ENCODE results near the gene FXYD5. TPM values are rescaled to one million over a fixed set of nuclear protein-coding genes. Genes with fewer than 3 reads are reported as not detected.

The FXYD5 gene
- total and polyA plus RNA-seq, 2 donors (not counting 3 experiments of a cell fraction or from before 2014, with no cell fraction given) = 223 to 290 TPM

- Histone ChIP-seq H3K36me3 (ENCODE audit: control insufficient read depth in 2 of 2, extremely low read depth in 1 of 2, insufficient read depth in 2 of 2, low read length in 2 of 2) (peaks cover 34 to 42% of the 10 kb centered on the region in 2 experiments), H3K9me3 (replicated peaks; ENCODE audit: control insufficient read depth, insufficient read depth, low read length) (peaks cover 5% of the 10 kb centered on the region), H3K79me2 (ENCODE audit: control insufficient read depth, insufficient read depth, low read length) (peaks cover 10% of the 10 kb centered on the region), H3K27ac (ENCODE audit: insufficient read depth, low read depth, low read length) (no peak overlapping the region), H3K9ac (replicated peaks; ENCODE audit: extremely low read depth, insufficient read depth, low read length) (no peak overlapping the region), H3K4me3 (replicated peaks in 1 of 3; ENCODE audit: insufficient read depth in 1 of 3, low read depth in 1 of 3, low read length in 3 of 3) (no peak overlapping the region), H3K9me1 (replicated peaks; ENCODE audit: control insufficient read depth, extremely low read depth, insufficient read depth, low read length) (no peaks in the 10 kb centered on the region), H3K4me1 (ENCODE audit: control insufficient read depth, extremely low read depth, insufficient read depth, low read length) (no peaks in the 10 kb centered on the region), H3K27me3 (ENCODE audit: control insufficient read depth in 2 of 2, insufficient read depth in 2 of 2, low read length in 2 of 2) (no peaks in the 10 kb centered on the region), H2AFZ (ENCODE audit: low read depth, low read length) (no peak overlapping the region), H4K20me1 (replicated peaks; ENCODE audit: control insufficient read depth, extremely low read depth, insufficient read depth, low read length) (no peaks in the 10 kb centered on the region), H3K4me2 (ENCODE audit: insufficient read depth, low read length) (no peak overlapping the region)
- no TSS peak for BruUV-seq (replicated peaks)
- TF ChIP-seq MYC (IDR thresholded peaks at IDR 0.05; ENCODE audit: low read depth, low read length) = no peak
- no peak for TF ChIP-seq FOS (IDR thresholded peaks at IDR 0.05; ENCODE audit: borderline replicate concordance, insufficient read depth, low read length)
- TF ChIP-seq MAX (IDR thresholded peaks at IDR 0.05; ENCODE audit: insufficient read depth, insufficient read length) = no peak
- no peak for TF ChIP-seq CTCF (IDR thresholded peaks at IDR 0.05; ENCODE audit: extremely low read depth in 1 of 2, insufficient read depth in 1 of 2, low read depth in 1 of 2, low read length in 2 of 2)
- TF ChIP-seq GATA2 (IDR thresholded peaks at IDR 0.05; ENCODE audit: insufficient read depth, insufficient read length, low read depth, low read length) = no peak
- no peak for TF ChIP-seq POLR2AphosphoS5 (IDR thresholded peaks at IDR 0.05; ENCODE audit: insufficient read depth, low read depth, low read length)
- TF ChIP-seq POLR2A (IDR thresholded peaks at IDR 0.05; ENCODE audit: low read depth, low read length) = no peak
- no peak for TF ChIP-seq JUN (IDR thresholded peaks at IDR 0.05; ENCODE audit: borderline replicate concordance, insufficient read depth, insufficient read length, low read depth)
- no peak for TF ChIP-seq EZH2 (IDR thresholded peaks at IDR 0.05; ENCODE audit: borderline replicate concordance, low read depth, low read length, severe bottlenecking)
- FAIRE-seq = no peak
- ChIA-PET POLR2A (interaction anchor here (0.9 kb wide), 1 partner anchor 13 kb away, joined by 3 read pairs; no protein-coding TSS in a partner anchor), CTCF (interaction anchor here (1.3 kb wide), 1 partner anchor 9 kb away, joined by 5 read pairs; the partner anchor contains the start of gene FXYD5)
- no peak for DNase-seq (ENCODE audit: low read depth, low spot score)
- intact Hi-C loops (cut with micrococcal nuclease) = no loop called here
- dilution Hi-C loops (cut with MboI; ENCODE audit: extremely low pct_ligation_motif_present, low sequenced_read_pairs) = no loop called here
These were observed 8.2 kb downstream of the FXYD5 start for GRCh38 chr19:35162471-35163326.

Data from endothelial cell of umbilical vein (primary cell).